NCI-H2107 treated with DMSO at 0.1 percent for 48 hours (cell line): ENCODE results near the gene CNDP2.
"Not testable (repeated sequence)": the region's sequence is repeated elsewhere in the genome, so short reads cannot be mapped to it uniquely, and the experiment has no call there.

Experiments used
- DNase-seq: peaks from one replicate; lab custom pipeline; 2025; ENCODE audit not compliant: unreplicated experiment; lab: John Stamatoyannopoulos, UW

Gene CNDP2

GRCh38 chr18:74565164-74565563 lies 69.0 kb downstream of the CNDP2 start:
- DNase-seq = not testable (repeated sequence)

- DNase-seq = not testable (repeated sequence)
Measured at GRCh38 chr18:74565993-74566392, 69.8 kb downstream of the CNDP2 start.

- no peak for DNase-seq
Measured at GRCh38 chr18:74567822-74568221, 71.7 kb downstream of the CNDP2 start.

GRCh38 chr18:74569401-74569800 lies 73.2 kb downstream of the CNDP2 start:
- DNase-seq = no peak

- no peak for DNase-seq
Measured at GRCh38 chr18:74570266-74570665, 74.1 kb downstream of the CNDP2 start.

GRCh38 chr18:74571895-74572680 lies 75.9 kb downstream of the CNDP2 start:
- DNase-seq = no peak

- no peak for DNase-seq
Measured at GRCh38 chr18:74573053-74573452, 76.9 kb downstream of the CNDP2 start.
